Bronchial epithelial cell (primary cell): Measurements from ENCODE around the gene SLC16A5. TPM values are rescaled to one million over a fixed set of nuclear protein-coding genes. Genes with fewer than 3 reads are reported as not detected.

Experiments used
- DNase-seq: peaks from one replicate; pipeline ENCODE4 v3.0.0-alpha.2; 2010; ENCODE audit warnings: low read depth
- FAIRE-seq: peaks from 2 replicates; lab custom pipeline; 2011; peaks lifted over from hg19 to GRCh38; lab: Jason Lieb, UNC
- H3K27me3 ChIP-seq: 2 replicates; pipeline ENCODE4 v1.5.1; 2011; ENCODE audit warnings: low read length; ENCODE audit not compliant: control insufficient read depth, insufficient read depth
- H3K36me3 ChIP-seq: 2 replicates; pipeline ENCODE4 v1.5.1; 2011; ENCODE audit warnings: low read length; ENCODE audit not compliant: control insufficient read depth, insufficient read depth
- H3K4me3 ChIP-seq: 2 replicates; pipeline ENCODE4 v1.5.1; 2011; ENCODE audit warnings: mild to moderate bottlenecking, low read depth, low read length, control low read depth
- CTCF ChIP-seq: IDR thresholded peaks from 2 replicates; pipeline ENCODE4 v1.5.1; 2011; ENCODE audit warnings: mild to moderate bottlenecking, moderate library complexity, low read length, control low read depth, inconsistent platforms; ENCODE audit not compliant: insufficient read depth, severe bottlenecking
- total RNA-seq: library from RNA; depleted of rRNA; stranded (reverse); fragments of >200 nt; gene quantifications from 2 replicates; pipeline ENCODE4 v1.2.1, GENCODE V29; 2014

Gene SLC16A5
- total RNA-seq, 1 donor from 2014 or later = 15.0 TPM

DNA sequence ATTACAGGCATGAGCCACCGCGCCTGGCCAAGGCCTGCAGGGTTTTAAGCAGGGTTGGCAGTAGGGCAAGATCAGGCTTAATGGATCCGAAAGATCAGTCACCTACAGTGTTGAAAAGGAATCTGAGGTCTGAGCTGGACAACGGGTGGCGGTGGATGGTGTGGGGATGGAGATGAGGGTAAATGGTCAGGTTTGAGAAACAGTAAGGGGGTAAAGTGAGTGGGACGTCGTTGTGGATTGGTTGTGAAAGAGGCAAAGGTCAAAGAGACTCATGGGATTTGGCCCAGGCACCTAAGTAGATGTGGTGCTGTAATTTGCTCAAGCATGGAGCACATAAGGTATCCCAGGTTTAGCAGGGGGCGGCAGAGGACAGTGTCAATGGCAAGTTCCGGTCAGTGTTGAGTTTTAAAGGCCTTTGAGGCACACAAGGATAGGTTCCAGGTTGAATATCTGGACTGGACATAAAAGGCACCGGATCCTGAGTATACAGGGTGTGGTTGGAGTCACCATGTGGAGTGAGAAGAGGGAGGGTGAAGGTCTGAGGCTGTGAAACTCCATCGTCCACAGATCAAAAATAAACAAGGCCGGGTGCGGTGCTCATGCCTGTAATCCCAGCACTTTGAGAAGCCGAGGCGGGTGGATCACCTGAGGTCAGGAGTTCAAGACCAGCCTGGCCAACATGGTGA lies 1.1 kb upstream of the SLC16A5 start:
- Histone ChIP-seq H3K36me3 (no peaks in the 10 kb centered on the region), H3K4me3 (no peak overlapping the region), H3K27me3 (no peaks in the 10 kb centered on the region)
- no peak for TF ChIP-seq CTCF
- no peak for FAIRE-seq
- DNase-seq = no peak

DNA sequence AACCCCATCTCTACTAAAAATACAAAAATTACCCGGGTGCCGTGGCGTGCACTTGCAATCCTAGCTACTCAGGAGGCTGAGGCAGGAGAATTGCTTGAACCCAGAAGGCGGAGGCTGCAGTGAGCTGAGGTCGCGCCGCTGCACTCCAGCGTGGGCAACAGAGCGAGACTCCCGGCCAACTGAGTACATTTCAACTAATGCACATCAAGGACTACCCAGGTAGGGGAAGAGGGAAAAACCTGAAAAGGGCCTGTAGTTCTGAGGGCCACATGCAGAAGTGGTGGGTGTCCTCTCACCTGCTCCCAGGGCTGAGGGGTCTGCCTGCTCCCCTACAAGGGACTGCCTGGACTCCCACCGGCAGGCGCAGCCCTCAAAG lies 584 bp upstream of the SLC16A5 start:
- no peaks in the 10 kb centered on the region for H3K36me3 ChIP-seq
- peak overlapping the region; percentile 58 for H3K4me3 ChIP-seq
- no peak for FAIRE-seq
- H3K27me3 ChIP-seq = no peaks in the 10 kb centered on the region
- no peak for TF ChIP-seq CTCF
- no peak for DNase-seq

DNA sequence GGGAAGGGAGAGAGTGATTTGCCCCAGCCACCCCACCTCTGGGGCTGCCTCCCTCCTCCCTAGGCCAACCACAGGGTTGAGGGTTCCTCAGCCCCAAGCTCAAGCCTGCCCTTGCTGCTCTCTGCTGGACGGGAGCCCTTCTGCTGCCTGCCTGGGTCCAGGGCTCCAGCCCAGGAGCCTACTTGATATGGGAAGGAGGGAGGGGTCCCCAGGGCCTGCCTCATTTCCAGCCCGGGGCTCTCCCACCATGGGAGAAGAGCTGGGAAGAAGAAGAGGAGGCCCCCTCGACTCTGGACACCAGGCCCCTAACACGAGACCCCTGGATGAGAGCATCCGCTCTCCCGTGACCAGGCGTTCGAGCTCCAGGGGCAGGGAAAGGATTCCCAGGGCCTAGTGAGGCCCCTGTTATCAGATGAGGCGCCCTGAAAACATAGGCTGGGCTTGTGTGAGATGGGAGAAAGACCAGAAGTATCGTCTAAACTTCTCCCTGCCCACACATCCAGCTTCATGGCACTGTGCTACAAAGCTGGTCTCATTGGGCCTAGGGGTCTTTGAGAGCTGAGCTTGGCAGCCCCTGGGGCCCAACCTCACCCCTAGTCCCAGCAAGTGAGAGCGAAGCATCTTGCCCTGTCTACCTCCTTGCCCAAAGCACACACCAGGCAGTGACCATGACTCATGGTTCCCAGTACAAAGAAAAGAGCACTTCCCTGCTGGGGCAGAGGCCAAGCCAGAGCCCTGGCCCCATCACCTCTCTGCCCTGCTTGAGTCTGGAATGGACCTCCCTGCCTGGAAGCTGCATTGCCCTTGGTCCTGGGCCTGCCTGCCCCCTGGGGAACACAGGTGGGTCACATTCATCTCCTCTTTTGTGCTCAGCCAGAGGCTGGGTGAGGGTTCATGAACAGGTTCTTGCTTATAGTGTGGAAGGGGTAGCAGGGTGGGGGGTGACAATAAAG lies 987 bp downstream of the SLC16A5 start:
- no peaks in the 10 kb centered on the region for H3K27me3 ChIP-seq
- no peak for FAIRE-seq
- peak; percentile 59 for DNase-seq
- no peak for TF ChIP-seq CTCF
- peak overlapping the region; percentile 58 for H3K4me3 ChIP-seq
- no peaks in the 10 kb centered on the region for H3K36me3 ChIP-seq

DNA sequence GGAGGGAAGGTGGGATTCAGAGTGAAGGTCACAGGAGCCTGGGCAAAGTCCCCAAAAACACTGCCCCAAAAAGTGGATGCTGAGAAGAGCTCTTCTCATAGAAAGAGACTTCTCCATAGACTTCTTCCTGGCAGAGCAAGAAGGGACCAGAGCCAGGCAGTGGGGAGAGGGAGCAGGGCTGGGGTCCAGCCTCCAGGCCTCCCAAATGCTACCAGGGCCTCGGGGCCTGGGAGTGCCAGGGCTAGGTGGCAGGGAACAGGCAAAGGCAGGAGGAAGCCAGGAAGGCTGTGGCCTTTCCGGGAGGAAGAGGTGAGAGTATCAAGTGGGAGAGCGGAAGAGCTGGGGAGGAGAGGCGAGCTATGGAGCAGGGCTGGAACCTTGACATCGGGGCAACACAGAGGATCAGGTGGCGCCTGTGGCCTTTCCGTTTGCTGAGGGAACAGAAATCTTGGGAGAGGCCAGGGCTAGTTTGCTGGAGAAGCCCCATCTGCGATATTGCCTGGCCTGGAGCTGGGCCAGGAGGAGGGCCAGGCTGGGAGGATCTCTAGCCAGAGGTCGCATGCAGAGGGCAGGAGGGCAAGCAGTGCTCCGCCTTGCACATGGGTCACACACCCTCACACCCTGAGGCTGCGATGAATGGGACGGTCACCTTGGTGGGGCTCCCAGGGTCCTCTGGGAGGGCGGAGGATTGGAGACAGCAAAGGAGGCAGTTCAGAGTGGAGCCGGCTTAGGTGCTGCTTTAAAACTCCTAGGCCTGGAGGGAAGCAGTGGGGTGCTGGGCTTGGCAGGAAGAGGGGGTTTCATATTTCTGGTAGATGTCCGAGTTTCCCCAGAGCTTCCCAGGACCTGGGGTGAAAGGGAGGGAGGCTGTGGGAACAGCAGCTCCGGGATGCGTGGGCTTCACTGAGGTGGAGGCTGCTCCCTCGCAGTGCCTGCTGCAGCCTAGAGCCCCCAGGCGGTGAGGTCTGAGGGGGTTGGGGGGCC lies 3.4 kb downstream of the SLC16A5 start:
- no peak for TF ChIP-seq CTCF

GRCh38 chr17:75091855-75092327 lies 4.1 kb downstream of the SLC16A5 start:
- peak; percentile 98 for FAIRE-seq
- TF ChIP-seq CTCF = no peak
- no peak overlapping the region for H3K4me3 ChIP-seq

More for the DNA sequence above, 3.4 kb downstream of the SLC16A5 start:
- DNase-seq = no peak
- no peak overlapping the region for H3K4me3 ChIP-seq
- H3K27me3 ChIP-seq = no peaks in the 10 kb centered on the region
- no peaks in the 10 kb centered on the region for H3K36me3 ChIP-seq
- no peak for FAIRE-seq

More at GRCh38 chr17:75091855-75092327, 4.1 kb downstream of the SLC16A5 start:
- DNase-seq = no peak
- Histone ChIP-seq H3K36me3 (no peaks in the 10 kb centered on the region), H3K27me3 (no peaks in the 10 kb centered on the region)
